Stimulated activated naive CD4-positive, alpha-beta T cell treated with Interleukin-2 at 50 U/mL for 16 hours (primary cell): ENCODE data around the gene DAGLB.
"Not testable (repeated sequence)": the region's sequence is repeated elsewhere in the genome, so short reads cannot be mapped to it uniquely, and the experiment has no call there.

ENCODE experiments used
- DNase-seq: peaks from one replicate; lab custom pipeline; 2025; lab: John Stamatoyannopoulos, UW

DAGLB gene, protein sequence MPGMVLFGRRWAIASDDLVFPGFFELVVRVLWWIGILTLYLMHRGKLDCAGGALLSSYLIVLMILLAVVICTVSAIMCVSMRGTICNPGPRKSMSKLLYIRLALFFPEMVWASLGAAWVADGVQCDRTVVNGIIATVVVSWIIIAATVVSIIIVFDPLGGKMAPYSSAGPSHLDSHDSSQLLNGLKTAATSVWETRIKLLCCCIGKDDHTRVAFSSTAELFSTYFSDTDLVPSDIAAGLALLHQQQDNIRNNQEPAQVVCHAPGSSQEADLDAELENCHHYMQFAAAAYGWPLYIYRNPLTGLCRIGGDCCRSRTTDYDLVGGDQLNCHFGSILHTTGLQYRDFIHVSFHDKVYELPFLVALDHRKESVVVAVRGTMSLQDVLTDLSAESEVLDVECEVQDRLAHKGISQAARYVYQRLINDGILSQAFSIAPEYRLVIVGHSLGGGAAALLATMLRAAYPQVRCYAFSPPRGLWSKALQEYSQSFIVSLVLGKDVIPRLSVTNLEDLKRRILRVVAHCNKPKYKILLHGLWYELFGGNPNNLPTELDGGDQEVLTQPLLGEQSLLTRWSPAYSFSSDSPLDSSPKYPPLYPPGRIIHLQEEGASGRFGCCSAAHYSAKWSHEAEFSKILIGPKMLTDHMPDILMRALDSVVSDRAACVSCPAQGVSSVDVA

DNA sequence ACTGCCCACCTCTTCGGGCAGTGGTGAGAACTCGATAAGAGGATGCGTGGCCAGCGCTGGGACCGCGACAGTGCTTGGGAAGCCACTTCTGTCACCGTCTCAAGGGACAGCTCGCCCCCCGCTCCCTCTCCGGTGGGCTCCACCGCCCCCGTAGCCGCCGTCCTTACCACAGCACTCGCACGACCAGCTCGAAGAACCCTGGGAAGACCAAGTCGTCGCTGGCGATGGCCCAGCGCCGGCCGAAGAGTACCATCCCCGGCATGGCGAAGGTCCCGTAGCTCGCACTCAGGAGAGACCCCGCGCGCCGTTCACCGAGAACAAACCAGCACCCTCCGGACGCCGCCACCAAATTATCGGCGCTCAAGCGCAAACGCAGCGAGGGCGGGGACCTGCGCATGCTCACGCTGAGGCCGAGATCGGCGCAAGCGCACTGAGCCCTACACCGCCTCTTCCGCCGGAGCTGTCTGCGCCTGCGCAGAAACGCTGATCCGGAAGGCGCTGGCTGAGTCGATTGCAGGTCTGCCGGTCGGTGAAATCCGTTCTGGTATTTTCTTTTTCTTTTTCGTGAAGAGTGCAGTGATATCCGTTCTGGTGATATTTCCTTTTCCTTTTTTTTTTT, at the start of gene DAGLB:
TSS of gene DAGLB (minus strand) at position 374 of the 619 bp plus-strand sequence. CDS start at position 262, 112 bp downstream.
- DNase-seq: peak; percentile 90

DNA sequence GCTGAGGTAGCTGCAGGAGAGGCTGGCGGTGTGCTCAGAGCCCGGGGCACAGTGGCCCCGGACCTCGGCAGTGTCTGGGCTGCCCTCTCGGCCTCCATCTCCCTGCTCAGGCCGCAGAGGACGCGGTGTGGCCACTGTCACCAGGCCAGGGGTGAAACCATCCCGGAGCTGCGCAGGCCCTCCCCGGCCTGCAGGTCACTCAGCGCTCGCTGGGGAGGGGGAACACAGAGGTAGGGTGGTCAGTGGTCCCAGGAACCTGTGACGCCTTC, 49.8 kb upstream of the DAGLB start:
- no peak for DNase-seq

DNA sequence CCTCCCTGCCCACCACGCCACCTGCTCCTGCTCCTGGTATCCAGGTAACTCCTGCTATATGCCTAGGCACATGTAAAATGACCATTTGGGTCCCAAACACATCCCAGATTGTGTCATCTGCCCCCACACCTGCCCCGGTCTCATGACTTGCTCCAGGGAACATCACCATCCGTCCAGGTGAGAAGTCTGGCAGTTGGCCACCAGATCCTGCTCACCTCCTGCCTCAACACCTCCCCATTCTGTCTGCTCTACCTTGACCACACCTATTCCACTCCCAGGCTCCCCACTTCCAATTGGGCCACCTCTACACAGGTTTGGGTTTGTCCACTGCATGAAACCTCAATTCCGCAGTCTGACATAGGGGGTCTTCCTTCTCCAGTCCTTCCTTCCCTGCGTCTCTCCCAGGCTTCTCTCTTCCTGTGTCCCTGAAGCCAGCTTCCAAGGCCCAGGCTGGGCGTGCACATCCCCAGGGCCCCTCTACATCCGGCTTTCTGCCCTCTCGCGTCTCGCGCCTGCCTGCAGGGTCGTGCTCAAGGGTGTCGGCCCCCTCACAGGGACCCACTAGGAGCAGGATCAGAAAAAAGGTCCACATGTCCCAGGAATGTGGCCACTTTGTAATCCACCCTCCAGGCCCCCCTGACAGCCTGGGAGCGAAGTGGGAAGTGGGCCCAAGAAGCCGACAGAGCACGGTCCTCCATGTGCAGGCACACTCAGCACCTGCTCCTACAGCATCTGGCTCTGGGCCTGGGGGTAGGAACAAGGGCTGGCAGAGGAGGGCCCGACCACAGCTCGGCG, 49.3 kb upstream of the DAGLB start:
- no peak for DNase-seq

DNA sequence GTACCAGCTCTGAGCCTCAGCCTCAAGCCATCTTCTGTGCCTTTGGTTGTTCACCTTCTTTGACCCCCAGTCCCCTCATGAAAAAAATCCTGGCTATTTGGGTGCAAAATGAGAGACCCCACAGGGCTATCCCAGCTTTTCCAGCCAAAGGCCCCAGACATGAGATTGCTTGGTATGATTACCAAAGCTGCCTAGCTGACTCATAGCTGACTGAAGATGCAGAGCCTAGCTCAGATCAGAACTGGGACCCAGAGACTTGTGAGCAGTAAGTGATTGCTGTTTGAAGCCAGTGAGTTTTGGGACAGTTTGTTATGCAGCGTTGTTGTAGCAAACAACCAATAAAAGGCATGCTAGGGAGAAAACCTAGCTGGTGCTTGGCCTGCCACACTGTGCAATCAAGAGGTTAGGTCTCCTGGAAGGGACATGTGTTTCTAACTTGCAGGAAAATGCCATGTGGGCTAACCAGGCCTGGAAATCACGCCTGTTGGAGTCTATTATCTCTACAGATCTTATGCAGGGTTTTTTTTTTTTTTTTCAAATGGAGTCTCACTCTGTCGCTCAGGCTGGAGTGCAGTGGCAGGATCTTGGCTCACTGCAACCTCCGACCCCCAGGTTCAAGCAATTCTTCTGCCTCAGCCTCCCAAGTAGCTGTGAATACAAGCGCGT, 48.0 kb upstream of the DAGLB start:
- no peak for DNase-seq

DNA sequence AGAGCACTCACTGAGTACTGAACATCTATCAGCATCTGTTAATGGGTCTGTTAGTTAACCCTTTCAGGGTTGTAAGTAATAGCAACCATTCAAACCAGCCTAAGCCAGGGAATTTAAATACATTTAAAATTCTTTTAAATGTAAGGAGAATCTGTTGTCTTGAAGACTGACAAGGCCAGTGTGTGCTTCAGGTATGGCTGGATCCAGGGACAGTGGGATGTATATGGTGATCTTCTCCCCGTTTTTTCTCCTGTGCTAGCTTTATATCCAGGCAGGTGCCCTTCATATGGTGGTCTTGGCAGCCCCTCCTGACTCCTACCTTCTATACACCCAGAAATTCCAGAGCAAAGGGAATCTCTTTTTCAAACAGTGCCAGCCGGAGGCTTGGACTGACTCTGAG, 46.6 kb upstream of the DAGLB start:
- no peak for DNase-seq

DNA sequence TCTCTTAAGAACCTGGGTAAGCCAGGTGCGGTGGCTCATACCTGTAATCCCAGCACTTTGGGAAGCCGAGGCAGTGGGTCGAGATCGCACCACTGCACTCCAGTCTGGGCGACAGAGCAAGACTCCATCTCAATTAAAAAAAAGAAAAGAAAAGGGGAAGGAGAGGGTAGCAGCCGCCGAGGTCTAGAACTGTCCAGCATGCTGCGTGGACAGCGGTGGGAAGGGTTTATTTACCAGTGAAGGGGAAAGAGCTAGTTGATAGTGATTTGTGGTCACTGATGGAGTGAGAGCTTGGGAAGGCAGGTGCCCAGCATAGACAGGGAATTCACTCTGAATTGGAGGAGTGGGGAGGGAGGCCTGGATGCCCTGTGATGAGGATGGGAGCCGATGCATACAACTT, 43.4 kb upstream of the DAGLB start:
- no peak for DNase-seq

DNA sequence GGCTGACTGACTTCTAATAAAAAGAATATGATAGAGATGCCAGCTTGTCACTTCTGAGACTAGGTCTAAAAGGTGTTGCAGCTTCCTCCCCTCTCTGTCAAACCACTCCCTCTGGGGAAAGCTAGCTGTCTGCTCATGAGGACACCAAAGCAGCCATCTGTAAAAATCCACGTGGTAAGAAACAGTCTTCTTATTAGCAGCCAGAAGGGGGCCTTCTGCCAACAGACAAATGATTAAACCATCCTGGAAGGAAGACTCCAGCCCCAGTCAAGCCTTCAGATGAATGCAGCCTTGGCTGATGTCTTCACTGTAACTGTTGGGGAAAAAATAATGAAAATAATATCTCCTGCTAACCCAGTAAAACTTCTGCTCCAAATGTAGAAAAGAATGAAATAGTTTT, 41.9 kb upstream of the DAGLB start:
- DNase-seq: no peak

DNA sequence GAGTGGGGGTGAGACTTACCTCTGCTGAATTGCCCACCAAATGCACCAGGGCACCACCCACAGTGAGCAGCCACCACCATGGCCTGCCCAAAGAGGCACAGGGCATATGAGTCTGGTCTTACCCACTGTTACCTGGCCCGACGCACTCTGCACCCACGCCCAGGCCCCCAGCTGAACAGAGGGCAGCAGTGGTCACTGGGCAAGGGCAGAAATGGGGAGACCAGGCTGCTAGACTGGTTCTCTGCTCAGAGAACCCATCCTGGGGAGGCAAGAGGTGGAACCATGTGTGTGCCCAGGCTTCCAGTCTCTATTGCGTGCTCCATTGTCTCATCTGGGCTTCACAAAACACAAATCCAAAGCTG, 39.4 kb upstream of the DAGLB start:
- no peak for DNase-seq

DNA sequence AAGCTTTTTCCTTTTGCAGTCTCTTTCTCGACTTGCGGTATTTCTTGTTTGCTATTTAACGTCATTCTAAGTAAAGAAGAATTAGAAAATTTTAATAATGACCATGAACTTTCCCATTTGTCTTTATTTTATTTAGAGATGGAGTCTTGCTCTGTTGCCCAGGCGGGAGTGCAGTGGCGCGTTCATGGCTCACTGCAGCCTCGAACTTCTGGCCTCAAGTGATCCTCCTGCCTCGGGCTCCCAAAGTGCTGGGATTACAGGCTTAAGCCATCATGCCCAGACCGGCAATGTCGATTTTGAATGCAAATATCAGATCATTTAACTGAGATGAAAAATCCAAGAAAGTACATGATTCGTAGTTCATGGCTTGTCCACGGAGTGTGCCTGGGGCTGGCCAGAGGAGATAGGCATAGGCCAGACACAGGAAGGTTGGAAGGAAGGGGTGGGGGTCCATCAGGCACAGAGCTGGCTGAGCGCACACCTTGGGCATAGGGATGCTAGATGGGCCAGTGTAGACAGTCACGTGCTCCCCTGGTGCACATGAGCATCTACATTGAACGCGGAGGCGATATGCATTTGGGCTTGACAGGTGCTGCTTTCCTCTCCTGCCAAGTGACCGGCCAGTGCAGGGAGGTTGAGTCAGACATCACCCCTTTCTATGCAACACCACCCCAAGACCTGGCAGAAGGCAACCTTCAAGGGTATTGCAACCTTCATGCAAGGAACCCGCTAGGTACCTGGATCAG, 38.9 kb upstream of the DAGLB start:
- DNase-seq: no peak

DNA sequence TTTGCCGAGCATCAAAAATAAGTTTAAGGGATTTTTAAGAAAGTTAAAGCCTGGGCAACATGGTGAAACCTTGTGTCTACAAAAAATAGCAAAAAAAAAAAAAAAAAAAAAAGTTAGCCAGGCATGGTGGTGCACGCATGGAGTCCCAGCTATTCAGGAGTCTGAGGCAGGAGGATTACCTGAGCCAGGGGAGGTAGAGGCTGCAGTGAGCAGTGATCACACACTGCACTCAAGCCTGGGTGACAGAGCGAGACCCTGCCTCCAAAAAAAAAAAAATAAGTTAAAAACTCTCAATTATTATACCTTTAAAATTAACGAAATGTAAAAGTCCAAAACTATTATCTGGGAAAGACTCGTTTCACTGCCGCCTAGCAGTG, 35.0 kb upstream of the DAGLB start:
- no peak for DNase-seq

DNA sequence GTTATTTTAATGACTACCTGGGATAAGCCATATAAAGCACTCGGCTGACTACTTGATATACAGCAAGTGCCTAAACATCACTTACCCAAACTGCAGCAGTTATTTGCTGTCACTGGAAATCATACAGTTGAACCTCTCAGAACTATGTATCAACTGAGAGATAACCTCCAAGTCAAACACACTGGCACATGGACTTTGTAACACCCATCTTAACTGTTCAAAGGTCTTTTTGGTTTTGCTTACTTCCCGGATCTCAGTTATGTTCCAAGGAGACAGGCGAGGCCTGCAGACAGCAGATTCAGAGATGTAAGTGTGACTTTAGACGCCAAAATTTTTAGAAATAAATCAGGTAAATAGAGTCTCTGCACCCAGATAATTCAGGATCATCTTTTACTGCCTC, 34.6 kb upstream of the DAGLB start:
- no peak for DNase-seq

DNA sequence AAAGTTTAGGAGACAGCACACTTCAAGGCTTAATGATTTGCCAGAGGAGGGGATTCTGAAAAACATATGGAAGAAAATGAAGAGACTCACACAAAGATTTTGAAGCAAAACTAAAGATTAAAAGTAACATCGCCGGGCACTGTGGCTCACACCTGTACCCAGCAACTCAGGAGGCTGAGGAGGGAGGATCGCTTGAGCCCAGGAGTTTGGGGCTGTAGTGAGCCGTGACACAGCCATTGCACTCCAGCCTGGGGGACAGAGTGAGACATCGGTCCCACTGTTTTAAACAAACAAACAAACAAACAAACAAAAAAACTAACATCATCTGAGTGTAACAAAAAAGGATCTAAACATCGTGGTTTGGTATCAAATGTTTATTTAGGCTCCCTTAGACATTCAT, 33.7 kb upstream of the DAGLB start:
- no peak for DNase-seq

DNA sequence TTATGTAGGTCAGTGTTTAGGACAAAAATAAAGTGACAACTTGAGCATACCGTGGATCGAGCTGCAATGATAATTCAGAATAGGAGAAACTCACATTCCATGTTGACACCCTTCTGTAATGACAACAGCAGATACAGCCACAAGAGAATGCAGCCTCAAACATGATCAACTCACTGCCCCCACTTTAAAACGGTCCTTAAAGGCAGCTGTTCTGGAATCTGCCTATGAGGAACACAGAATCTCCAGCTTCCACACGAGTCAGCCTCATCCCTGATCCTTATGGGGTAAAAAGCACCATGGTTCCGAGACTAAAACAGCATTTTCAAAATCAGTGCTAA, 32.5 kb upstream of the DAGLB start:
- no peak for DNase-seq

DNA sequence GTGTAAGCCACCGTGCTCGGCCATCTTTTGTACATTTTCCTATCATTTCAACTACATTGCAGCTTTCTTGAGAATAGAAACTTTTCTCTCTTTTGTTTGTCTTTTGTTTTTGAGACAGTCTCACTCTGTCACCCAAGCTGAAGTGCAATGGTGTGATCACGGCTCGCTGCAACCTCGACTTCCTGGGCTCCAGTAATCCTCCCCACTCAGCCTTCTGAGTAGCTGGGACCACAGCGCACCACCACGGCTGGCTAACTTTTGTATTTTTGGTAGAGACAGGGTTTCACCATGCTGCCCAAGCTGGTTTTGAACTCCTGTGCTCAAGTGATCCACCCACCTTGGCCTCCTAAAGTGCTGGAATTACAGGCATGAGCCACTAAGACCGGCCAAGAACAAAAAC, 31.3 kb upstream of the DAGLB start:
- DNase-seq: no peak

DNA sequence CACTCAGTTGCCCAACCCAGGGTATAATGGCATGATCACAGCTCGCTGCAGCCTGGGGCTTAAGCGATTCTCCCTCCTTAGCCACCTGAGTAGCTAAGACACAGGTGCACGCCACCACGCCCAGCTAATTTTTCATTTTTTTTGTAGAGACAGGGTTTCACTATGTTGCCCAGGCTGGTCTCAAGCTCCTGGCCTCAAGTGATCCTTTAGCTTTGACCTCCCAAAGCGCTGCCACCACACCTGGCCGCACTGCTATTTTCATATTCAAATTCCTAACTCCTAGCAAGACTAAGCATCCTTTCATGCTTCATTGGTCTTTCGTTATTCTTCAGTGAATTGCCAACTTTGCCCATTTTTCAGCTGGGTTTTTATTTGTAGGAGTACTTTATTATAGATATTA, 30.4 kb upstream of the DAGLB start:
- DNase-seq: no peak

DNA sequence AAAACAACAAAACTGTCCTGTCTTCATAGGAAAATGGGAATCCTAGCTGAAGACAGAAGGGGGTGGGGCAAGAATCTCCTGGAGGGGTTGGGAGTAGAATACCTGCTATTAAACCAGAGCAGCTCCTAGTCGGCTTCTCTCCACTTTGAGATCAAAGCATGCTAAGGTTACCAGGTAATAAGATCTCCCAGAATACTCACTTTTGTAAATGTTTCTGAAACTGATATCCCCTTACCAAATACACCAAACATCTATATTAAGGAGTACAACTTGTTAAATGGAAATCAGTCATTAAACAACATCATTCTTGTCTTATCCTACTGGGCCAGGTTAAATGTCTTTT, 29.5 kb upstream of the DAGLB start:
- no peak for DNase-seq

DNA sequence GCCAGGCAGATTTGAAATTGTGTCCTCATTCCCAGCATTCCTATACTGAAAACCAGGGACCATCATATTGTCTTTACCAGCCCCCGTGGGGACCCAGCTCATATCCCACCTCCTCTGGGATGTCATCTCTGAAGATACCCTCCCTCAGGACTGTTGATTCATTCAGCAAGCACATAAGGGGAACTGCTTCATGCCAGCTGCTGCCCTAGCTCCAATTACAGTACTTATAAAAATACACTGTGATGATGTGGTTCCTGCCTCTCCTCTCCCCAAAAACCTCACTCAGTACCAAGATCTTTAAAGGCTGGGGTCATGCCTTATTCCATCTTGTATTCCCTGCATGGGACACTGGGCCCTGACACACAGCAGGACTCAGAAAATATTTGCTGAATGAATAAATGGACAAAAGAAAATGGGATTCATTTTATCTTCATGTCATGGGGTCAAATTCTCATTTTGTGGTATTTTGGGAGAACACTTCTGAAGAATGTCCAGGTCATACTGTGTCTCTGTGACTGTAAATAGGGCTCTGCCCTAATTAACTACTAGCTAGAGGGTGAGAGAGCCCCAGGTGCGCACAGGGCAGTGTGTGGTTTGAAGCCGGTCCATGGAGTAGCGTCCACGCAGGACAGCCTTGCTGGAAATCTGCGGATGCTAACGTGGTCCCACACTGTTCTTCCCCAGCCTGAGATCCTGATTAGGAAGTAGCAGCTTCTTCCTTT, 29.0 kb upstream of the DAGLB start:
- DNase-seq: no peak

DNA sequence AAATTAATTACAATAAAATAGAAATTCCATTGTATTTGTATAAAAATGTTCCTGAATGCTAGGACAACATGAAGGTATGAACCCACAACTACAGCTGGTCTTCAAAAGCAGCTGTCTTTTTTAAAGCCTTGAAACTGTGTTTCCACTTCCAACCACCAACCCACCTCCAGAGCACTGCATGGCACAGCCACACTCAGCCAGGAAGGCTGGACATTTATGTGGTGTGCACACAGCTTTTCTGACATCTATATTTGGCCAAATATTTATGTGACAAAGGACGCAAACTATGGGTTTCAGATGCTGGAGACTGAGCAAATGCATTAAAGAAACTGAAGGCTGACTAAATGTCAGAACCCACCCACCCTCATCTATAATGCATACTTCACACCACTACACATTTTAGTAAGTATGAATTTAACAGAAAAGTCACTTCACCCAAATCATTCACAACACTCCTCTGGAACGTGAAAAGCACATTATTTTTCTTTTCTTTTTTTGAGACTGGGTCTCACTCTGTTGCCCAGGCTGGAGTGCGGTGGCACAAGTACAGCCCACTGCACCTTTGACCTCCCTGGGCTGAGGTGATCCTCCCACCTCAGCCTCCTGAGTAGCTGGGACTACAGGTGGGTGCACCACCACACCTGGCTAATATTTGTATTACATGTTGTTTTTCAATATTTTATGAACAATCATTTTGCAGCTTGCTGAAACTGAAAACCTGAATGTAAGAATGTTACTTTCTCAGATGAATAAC, 27.9 kb upstream of the DAGLB start:
- no peak for DNase-seq

DNA sequence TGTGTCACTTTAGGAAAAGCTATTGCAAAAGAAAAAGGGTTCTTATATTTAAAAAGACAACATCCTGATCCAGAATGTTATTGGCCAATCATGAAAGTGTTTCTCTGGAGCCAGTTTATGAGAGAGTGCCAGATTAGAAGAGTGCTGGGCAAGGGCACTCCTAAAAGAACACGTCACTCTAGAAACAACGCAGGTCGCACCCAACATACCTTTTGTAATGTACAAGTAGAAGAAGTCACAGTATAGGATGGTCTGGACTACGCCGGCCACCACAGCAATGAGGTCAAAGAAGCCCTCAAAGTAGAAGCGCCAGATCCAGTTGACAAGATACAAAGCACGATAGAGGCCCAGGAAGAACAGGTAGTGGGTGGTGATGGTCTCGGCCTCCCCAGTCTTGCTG, 18.1 kb upstream of the DAGLB start:
- no peak for DNase-seq

DNA sequence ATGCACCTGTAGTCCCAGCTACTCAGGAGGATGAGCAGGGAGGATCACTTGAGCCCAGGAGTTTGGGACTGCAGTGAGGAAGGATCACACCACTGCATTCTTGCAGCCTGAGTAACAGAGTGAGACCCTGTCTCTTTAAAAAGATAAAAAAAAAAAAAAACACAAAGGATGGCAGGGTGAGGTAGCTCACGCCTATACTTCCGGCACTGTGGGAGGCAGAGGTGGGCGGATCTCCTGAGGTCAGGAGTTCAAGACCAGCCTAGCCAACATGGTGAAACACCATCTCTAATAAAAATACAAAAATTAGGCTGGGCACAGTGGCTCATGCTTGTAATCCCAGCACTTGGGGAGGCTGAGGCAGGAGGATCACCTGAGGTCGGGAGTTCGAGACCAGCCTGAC, 15.9 kb upstream of the DAGLB start:
- not testable (repeated sequence) for DNase-seq
